Suprapubic skin (tissue), 3 donors: ENCODE measurements around the gene DOK4.

ENCODE experiments used
- CTCF ChIP-seq, 2 donors: fragments of 200-600 bp in 1 of 2; fragments of 450-650 bp in 1 of 2; sonication (generic) in 1 of 2; IDR thresholded peaks; one replicate each; pipeline ENCODE4 v1.5.1; 2016 to 2019; ENCODE audit warnings: antibody characterized with exemption in 2 of 2, mild to moderate bottlenecking in 1 of 2, moderate library complexity in 1 of 2
- EP300 ChIP-seq: sonication (generic); formaldehyde crosslinking; IDR thresholded peaks from one replicate; pipeline ENCODE4 v1.6.1; 2017; ENCODE audit warnings: antibody characterized with exemption
- POLR2A ChIP-seq, 2 donors: fragments of 450-650 bp; IDR thresholded peaks; one replicate each; pipeline ENCODE4 v1.6.1; 2017; ENCODE audit warnings: antibody characterized with exemption in 2 of 2, mild to moderate bottlenecking in 2 of 2, moderate library complexity in 2 of 2

GRCh38 chr16:57531253-57531575, 44.9 kb upstream of the DOK4 start:
- TF ChIP-seq CTCF (IDR thresholded peaks at IDR 0.05) (no peak), EP300 (no peak), POLR2A (IDR thresholded peaks at IDR 0.05) (no peak)
